GM21737 (cell line): Measurements from ENCODE around the gene MRPL21.

Experiments
- ATAC-seq: cut with Tn5 transposase; IDR thresholded peaks from one replicate; pipeline ENCODE4 v1.9.1; 2021; ENCODE audit warnings: mild to moderate bottlenecking, moderate library complexity; ENCODE audit not compliant: unreplicated experiment

The MRPL21 gene

GRCh38 chr11:68935516-68936357, 32.1 kb upstream of the MRPL21 start:
- ATAC-seq = no peak

- no peak for ATAC-seq
These were observed 31.4 kb upstream of the MRPL21 start for GRCh38 chr11:68935066-68935465.

GRCh38 chr11:68934666-68935065, 31.0 kb upstream of the MRPL21 start:
- ATAC-seq = no peak

GRCh38 chr11:68934321-68934645, 30.7 kb upstream of the MRPL21 start:
- no peak for ATAC-seq

- ATAC-seq = no peak
These were observed 30.1 kb upstream of the MRPL21 start for GRCh38 chr11:68933605-68934320.

GRCh38 chr11:68932933-68933577, 29.4 kb upstream of the MRPL21 start:
- no peak for ATAC-seq

- no peak for ATAC-seq
These were observed 28.7 kb upstream of the MRPL21 start for GRCh38 chr11:68932358-68932757.

- ATAC-seq = no peak
These were observed 28.3 kb upstream of the MRPL21 start for GRCh38 chr11:68931911-68932310.

- no peak for ATAC-seq
These were observed 27.6 kb upstream of the MRPL21 start for GRCh38 chr11:68930991-68931855.

GRCh38 chr11:68929706-68930570, 26.3 kb upstream of the MRPL21 start:
- ATAC-seq = no peak

GRCh38 chr11:68929135-68929534, 25.5 kb upstream of the MRPL21 start:
- ATAC-seq = no peak

GRCh38 chr11:68928136-68928880, 24.7 kb upstream of the MRPL21 start:
- ATAC-seq = no peak

- no peak for ATAC-seq
These were observed 23.9 kb upstream of the MRPL21 start for GRCh38 chr11:68927280-68928135.

- ATAC-seq = no peak
These were observed 22.0 kb upstream of the MRPL21 start for GRCh38 chr11:68925611-68926010.

- no peak for ATAC-seq
These were observed 20.7 kb upstream of the MRPL21 start for GRCh38 chr11:68924073-68924925.

GRCh38 chr11:68923614-68924013, 20.0 kb upstream of the MRPL21 start:
- no peak for ATAC-seq

GRCh38 chr11:68916439-68916838, 12.8 kb upstream of the MRPL21 start:
- ATAC-seq = no peak
